CD4-positive, alpha-beta T cell treated with Interleukin-4 for 1 hour (primary cell): ENCODE measurements around the gene FILIP1L.
A peak's percentile ranks its signal among the peaks of the same experiment; 100 is the strongest.

ENCODE experiments used
- DNase-seq, 2 donors: peaks; one replicate each; pipeline ENCODE4 v3.0.0-alpha.2; 2020 to 2022

Gene FILIP1L

GRCh38 chr3:99915906-99916432 is 198.3 kb downstream of the FILIP1L start:
- no peak for DNase-seq

- DNase-seq = no peak
Observed at GRCh38 chr3:99911433-99911832, 202.9 kb downstream of the FILIP1L start.

- DNase-seq = no peak
Observed at GRCh38 chr3:99910752-99911290, 203.5 kb downstream of the FILIP1L start.

GRCh38 chr3:99909714-99910495 is 204.4 kb downstream of the FILIP1L start:
- no peak for DNase-seq

- DNase-seq = no peak
Observed at GRCh38 chr3:99907959-99908544, 206.2 kb downstream of the FILIP1L start.

DNA sequence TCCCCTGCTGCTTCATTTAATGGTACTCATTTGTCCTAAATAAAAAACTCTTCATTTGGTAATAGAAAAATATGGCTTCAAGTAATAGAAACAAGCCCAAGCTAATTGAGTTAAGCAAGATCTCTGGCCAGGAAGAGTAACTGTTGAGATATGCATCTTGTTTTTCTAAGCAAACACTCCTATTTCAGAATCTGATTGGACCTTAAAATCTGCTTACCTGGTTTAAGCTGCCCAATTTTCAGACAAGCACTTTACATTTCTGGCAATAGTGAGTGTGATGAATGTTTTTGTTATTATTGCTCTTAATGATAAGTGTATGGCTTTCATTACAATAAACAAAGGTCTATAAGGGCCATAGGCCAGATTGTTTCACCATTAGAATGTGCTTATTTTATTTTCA is 210.4 kb downstream of the FILIP1L start:
- DNase-seq = no peak

- DNase-seq = no peak
Observed at GRCh38 chr3:99902091-99902490, 212.2 kb downstream of the FILIP1L start.

DNA sequence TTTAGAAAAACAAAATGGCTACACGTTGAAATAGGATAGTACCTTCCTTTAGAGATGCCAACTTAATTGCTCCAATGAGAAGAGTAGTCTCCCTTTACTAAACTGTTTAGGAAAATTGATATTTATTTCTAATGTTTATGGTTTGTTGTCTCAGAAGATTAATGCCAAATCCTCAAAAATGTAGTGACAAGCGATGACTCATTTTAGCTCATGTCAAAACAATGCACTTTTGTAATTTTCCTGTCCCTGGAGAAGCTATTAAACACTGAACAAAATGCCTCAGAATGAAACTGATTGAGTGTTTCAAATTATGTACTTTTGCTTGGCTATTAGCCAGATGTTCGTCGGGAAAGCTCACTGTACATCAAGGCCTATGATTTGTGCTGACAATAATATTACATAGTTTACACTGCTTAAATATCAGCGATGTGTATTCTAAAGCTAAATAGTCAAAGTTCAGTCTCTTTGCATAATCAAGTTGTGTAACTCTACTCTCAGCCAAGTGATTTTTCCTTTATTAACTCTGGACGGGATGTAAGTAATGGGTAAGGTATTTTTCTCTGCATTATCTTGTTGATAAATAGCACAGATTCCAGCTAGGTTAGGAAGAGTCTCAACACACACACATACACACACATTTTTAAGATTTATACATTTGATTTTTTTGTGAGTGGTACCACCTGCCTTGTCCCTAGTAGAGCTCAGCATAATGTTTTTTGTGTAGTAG is 212.9 kb downstream of the FILIP1L start:
- no peak for DNase-seq

- DNase-seq = no peak
Observed at GRCh38 chr3:99900248-99900647, 214.1 kb downstream of the FILIP1L start.

- no peak for DNase-seq
Observed at GRCh38 chr3:99899603-99900002, 214.7 kb downstream of the FILIP1L start.

DNA sequence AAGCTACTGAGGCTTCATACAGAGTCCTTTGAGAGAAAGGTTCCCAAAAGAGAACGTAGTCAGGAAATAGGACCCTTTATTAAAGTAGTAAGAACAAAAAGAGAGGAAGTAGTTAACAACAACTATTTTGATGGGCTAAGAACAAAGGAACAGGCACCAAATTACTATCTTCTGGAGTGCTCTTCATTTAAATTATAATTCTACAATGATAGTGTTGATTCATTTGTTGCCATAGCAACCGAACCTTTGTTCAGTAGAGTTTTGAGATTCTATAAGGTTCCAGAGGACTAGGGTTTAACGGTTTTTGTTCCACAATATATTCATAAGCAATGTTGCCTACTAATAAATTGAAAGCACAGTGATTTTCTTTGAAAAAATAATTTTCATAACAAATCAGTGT is 217.8 kb downstream of the FILIP1L start:
- DNase-seq = no peak

DNA sequence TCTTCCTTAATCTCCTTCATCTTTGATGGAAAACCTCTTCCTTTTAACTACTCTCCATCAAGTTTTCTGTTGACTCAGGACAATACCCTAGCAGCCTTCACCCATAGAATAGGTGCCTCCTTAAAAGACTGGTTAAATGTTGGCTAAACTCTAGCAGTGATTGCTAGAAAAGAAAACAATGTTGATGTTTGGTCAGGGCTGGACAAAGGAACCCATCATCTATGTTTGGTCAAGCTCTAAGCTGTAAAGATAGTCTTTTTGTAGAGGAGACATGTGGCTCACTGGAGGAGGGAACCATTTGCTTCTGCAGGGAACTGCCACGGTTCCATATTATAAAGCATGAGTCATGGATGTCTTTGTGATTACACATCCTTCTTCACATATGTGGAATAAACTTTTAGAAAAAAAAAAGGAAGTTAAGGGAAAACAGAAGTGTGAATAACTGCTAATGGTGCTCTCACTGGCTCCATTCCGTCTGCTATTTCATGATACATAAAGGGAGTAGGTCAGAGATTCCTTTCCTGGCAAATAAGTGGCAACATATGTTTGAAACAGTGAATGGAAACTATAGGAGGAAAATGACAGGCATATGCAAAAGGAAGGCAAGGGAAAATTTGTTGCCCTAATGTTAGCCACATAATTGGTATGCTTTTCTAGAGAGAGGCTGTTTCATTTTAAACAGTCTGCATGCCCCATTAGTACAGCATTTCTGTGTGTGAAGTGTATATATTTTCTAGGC is 218.4 kb downstream of the FILIP1L start:
- DNase-seq = peak in 1 of 2 donors; percentile 22

- no peak for DNase-seq
Observed at GRCh38 chr3:99895131-99895696, 219.1 kb downstream of the FILIP1L start.

DNA sequence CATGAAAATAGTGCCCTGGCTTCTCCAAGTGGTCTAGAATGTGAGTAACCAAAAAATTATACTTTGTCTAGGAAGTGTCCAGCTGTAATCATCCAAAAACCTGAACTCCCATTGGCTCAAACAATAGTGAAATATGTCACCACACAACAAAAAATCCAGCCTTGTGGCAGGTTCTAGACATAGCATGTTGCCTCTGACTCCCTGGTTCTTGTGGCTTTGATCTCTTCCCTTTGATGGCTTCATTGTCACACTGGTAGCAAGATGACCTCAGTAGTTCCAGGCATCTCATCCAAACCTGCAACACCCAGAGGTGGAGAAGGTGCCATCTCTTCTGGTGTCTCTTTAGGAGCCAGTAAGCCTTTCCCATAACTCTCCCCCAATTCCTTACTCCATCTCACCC is 222.0 kb downstream of the FILIP1L start:
- no peak for DNase-seq

DNA sequence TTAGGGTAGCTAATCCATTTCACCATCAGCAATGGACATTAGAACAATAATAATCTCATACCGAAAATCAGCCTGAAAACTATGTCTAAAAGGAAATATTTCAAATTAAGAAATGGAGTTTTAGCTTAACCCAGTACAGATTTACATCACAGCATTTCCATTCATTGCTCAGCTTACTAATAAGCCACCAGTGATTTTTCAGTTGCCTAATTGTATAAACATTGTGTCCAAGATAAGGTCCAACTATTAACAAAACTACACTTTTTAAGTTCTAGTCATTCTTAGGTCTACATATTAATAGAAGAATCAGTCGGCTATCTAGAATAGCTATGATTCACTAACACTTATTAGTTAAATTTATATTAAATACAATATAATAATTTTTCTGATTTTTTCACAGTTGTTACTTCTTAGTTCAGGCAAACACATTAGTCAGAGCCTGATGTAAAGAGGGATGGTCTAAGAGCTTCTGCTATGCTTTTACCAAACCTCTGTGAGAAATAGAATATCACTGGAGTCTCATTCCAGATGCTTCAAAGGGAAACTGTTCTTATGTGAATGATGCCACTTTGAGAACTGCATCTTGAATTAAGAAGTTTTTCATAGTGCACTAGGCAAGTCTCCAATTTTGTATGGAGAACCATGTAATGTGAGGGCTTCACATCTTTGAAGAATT is 222.6 kb downstream of the FILIP1L start:
- DNase-seq = no peak

DNA sequence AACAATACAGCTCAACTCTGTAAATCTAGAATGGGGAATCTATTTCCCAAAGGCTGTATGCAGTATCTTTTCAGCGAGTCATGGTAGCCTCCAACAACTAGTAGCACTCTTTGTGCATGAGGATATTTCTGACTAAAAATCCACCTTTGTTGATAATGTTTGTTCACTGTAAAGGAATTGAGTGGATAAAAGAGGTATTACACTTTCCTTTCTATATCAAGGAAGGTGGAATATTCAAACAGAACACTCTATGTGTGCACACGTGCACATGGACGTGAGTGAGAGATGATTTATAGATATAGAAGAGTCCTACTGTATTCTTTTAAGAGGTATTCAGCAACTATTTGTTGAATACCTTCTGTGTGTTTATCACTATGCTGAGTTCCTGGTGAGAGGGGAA is 228.4 kb downstream of the FILIP1L start:
- no peak for DNase-seq

GRCh38 chr3:99885085-99885484 is 229.2 kb downstream of the FILIP1L start:
- DNase-seq = no peak

GRCh38 chr3:99884484-99884883 is 229.8 kb downstream of the FILIP1L start:
- DNase-seq = no peak

DNA sequence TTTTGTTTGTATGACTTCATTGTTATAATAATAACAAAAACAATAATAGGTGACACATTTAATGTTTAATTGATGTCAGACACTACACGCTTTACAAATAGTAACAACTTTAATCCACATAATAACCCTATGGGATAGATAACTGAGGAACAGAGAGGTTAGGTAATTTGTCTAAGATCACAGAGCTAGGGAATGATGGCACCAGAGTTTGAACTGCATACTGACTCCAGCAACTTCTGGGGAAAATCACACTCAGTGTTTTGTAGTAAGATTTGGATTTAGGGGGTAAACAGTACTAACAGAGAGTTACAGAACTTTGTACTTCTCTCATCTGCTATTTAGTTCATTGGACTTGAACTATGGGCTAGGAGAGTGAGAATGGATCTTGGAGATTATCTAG is 230.6 kb downstream of the FILIP1L start:
- no peak for DNase-seq

DNA sequence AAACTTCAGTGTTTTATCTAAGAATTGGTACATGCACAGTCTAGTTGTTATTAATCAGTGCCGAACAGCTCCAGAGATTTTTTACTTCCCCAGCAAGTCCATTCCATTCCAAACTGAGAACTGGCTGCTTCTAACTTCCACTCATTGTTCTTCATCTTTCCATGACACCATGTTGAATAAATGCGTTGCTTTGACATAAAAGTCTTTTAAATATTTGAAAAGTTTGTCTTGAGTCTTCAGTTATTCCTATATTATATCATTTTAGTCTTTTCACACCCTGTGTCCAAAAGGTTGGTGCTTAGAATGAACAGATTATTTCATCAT is 231.2 kb downstream of the FILIP1L start:
- DNase-seq = no peak

GRCh38 chr3:99882436-99883137 is 231.7 kb downstream of the FILIP1L start:
- DNase-seq = no peak
